Dendritic cell treated with granulocyte-macrophage colony-stimulating factor and Interleukin-4, amounts not matched to agents 40 ng/mL and 50 ng/mL, for 4 days (primary cell): ENCODE data around the gene TMEM116.
"Not testable (repeated sequence)": the region's sequence is repeated elsewhere in the genome, so short reads cannot be mapped to it uniquely, and the experiment has no call there.

ENCODE experiments used
- H3K27ac Mint-ChIP-seq: one replicate; pipeline ENCODE4 v1.8.0; 2022; ENCODE audit warnings: mild to moderate bottlenecking, mixed read lengths
- H3K27me3 Mint-ChIP-seq: one replicate; pipeline ENCODE4 v1.8.0; 2022; ENCODE audit warnings: mild to moderate bottlenecking, mixed read lengths
- H3K36me3 Mint-ChIP-seq: one replicate; pipeline ENCODE4 v1.8.0; 2022; ENCODE audit warnings: low read depth, mixed read lengths
- H3K4me1 Mint-ChIP-seq: one replicate; pipeline ENCODE4 v1.8.0; 2022; ENCODE audit warnings: low read depth, mixed read lengths
- H3K4me3 Mint-ChIP-seq: one replicate; pipeline ENCODE4 v1.8.0; 2022; ENCODE audit warnings: mild to moderate bottlenecking, moderate library complexity, mixed read lengths
- H3K9me3 Mint-ChIP-seq: one replicate; pipeline ENCODE4 v1.8.0; 2022; ENCODE audit warnings: mixed read lengths
- intact Hi-C: fragments of 100-400 bp; cut with micrococcal nuclease; formaldehyde crosslinking; loops from one replicate; pipeline ENCODE4 v1.15.0; 2022

The TMEM116 gene

DNA sequence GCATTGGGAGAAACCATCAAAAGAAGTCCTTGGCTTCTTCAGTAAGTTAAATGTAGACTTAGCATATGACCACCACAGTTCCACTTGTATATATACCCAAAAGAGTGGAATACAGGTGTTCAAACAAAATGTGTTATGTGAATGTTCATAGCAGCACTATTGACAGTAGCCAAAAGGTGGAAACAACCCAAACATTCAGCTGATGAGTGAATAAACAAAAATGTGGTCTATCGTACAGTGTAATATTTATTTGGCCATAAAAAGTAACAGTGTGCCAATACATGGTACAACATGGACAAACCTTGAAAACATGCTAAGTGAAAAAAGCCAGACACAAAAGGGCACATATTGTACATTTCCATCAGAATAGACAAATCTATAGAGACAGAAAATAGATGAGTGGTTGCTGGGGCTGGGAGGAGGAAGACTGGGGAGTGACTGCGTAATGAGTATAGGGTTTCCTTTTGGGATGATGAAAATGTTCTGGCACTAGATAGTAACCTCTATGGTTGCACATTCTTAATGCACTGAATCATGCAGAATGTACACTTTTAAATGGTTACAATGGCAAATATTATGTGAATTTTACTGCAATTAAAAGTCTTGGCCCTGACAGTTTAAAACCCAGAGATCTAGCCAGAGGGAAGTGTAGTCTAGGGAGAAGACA is 5.7 kb upstream of the TMEM116 start:
- no peaks in the 10 kb centered on the region for H3K9me3 Mint-ChIP-seq
- no peak overlapping the region for H3K27ac Mint-ChIP-seq
- peaks cover 43% of the 10 kb centered on the region for H3K4me1 Mint-ChIP-seq
- no peak overlapping the region for H3K4me3 Mint-ChIP-seq
- intact Hi-C loops, result loop anchor here (10.0 kb wide), 1 partner anchor 366 kb away; the partner anchor contains the start of gene HECTD4
- H3K27me3 Mint-ChIP-seq, result no peaks in the 10 kb centered on the region
- peaks cover 95% of the 10 kb centered on the region for H3K36me3 Mint-ChIP-seq

DNA sequence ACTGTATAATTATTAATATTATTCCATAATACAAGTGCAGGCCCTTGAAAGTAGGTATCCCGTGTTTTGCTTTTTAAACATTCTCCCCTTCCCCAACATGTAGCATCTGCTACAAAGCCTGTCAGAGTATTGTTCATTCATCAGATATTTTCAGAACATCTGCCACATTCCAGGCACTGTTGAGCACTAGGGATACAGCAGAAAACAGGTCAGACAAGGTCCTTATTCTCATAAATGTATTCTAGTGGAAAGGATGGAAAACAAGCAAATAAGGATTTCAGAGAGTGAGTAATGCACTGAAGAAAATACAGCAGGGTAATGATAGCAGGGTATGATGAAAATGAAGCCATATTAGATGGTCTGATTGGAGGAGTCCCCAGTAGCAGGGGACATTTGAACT is 4.1 kb upstream of the TMEM116 start:
- intact Hi-C loops, result loop anchor here (10.0 kb wide), 1 partner anchor 368 kb away; the partner anchor contains the start of gene HECTD4
- Mint-ChIP-seq H3K36me3 (peaks cover 95% of the 10 kb centered on the region), H3K4me3 (no peak overlapping the region), H3K4me1 (peaks cover 52% of the 10 kb centered on the region), H3K9me3 (no peaks in the 10 kb centered on the region), H3K27me3 (no peaks in the 10 kb centered on the region), H3K27ac (no peak overlapping the region)

DNA sequence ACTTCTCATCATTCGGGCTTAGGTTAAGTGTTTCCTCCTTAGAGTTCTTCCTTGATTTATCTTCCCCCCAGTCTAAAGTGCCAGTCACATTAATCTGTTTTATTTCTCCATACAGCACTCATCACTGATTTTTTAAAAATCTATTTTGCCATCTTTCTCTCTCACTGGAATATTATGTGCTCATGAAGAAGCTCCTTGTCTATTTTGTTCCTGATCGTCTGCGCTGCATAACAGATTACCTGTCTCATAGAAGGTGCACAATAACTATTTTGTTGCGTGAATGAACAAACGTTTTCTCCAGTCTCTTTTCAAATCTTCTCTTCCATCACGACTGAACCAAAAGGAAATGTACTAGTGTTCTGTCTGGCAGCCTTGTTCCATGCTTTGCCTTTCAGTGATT is 3.0 kb upstream of the TMEM116 start:
- Mint-ChIP-seq H3K4me3 (peak overlapping the region; percentile 18), H3K27ac (no peak overlapping the region), H3K4me1 (peaks cover 63% of the 10 kb centered on the region), H3K36me3 (peaks cover 94% of the 10 kb centered on the region), H3K9me3 (no peaks in the 10 kb centered on the region), H3K27me3 (no peaks in the 10 kb centered on the region)
- intact Hi-C loops, result loop anchor here (10.0 kb wide), 1 partner anchor 369 kb away; the partner anchor contains the start of gene HECTD4

DNA sequence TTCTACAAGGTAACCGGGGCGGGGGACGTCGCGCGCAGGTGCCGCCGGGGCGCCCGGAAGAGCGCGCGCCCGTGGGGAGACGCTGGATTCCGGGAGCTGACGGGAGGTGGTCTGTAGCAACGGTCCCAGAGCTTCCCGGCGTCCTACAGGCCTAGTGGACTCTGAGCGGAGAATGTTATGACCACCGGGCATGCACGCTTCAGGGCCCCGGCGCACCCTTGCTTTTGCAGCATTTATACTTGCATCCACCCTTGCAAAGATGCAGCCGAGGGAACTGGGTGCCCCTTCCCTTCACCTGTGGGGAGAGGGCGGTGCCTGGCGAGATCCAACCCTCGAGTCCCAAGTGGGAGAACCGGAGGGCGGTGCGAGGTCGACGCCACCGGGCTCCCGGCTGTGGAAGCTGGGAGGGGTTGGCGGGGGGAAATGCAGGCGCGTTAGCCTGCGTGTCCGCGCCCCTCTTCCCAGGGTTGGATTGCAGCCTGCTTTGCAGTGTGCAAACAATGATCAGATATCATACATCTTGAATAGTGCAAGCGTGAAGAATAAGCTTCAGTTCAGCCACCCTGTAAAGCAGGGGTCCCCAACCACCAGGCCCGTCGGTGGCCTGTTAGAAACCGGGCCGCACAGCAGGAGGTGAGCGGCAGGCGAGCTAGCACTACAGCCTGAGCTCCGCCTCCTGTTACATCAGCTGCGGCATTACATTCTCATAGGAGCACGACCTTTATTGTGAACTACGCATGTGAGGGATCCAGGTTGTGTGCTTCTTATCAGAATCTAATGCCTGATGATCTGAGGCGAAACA is 837 bp upstream of the TMEM116 start:
- Mint-ChIP-seq H3K27ac (peak overlapping the region; percentile 98), H3K9me3 (no peaks in the 10 kb centered on the region), H3K4me1 (peaks cover 64% of the 10 kb centered on the region), H3K27me3 (no peaks in the 10 kb centered on the region), H3K36me3 (peaks cover 82% of the 10 kb centered on the region), H3K4me3 (peak overlapping the region; percentile 95)
- intact Hi-C loops, result loop anchor here (2.0 to 10.0 kb wide), 3 partner anchors 67 to 371 kb away; partner anchors contain the start of genes HECTD4 and TRAFD1

DNA sequence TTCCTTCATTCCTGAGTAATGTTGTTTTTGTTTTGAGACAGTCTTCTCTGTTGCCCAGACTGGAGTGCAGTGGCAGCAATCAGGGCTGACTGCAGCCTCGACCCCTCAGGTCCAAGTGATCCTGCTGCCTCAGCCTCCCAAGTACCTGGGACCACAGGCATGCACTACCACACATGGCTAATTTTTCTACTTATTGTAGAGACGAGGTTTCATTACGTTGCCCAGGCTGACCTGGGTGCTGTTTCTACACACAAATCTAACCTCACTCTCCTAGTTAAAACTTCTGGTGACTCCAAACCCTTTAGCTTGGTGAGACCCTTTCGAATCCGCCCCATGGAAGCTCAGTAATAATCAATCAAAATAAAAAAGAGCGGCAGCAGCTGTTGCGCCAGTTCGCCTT is 1.3 kb downstream of the TMEM116 start:
- Mint-ChIP-seq H3K4me1 (peaks cover 49% of the 10 kb centered on the region), H3K4me3 (peak overlapping the region; percentile 95), H3K36me3 (peaks cover 63% of the 10 kb centered on the region), H3K27ac (peak overlapping the region; percentile 98), H3K9me3 (no peaks in the 10 kb centered on the region), H3K27me3 (no peaks in the 10 kb centered on the region)
- intact Hi-C loops, result loop anchor here (2.0 to 10.0 kb wide), 3 partner anchors 64 to 373 kb away; partner anchors contain the start of genes HECTD4 and TRAFD1

DNA sequence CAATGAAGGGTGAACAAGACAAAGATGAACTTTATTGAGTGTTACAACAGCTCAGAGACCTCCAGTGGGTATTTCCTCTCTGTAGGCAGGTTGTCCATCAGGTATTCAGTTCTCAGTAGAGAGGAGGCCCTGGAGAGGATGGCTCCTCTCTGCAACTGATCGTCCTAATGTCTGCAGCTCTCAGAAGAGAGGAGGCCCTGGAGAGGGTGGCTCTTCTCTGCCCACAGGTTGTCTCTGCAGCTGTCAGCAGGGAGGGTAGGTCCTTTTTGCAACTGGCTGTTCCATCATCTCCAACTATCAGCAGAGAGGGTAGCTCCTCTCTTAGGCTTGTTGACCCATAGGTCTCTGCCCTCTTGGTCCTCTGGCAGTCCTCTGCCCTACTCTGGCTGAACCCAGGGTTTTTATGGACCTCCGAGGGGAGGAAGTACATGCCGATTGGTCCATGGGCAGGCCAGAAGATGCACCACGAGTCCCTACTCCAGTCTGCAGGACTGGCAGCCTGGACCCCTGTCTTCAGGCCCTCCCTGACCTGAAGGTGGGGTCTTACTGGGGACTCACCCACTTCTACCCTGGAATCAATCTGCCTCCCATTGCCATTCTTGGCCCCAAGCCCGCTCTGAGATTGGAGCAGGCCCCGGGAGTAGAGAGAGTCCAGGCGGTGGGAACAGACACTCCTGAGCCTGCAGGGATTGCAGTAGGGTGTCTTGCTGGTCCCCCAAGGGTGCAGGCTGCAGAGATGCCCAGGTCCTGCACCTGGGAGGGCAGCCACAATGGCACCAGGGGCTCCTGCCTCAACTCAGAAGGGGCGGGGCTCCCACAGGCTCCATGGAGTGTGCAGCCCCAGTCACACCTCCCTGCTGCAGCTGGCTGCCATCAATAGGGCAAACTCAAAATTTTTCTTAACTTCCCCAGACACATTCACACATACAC is 2.3 kb downstream of the TMEM116 start:
- no peaks in the 10 kb centered on the region for H3K9me3 Mint-ChIP-seq
- intact Hi-C loops, result loop anchor here (5.0 to 10.0 kb wide), 2 partner anchors 63 to 374 kb away; partner anchors contain the start of gene HECTD4
- H3K27ac Mint-ChIP-seq, result peak overlapping the region; percentile 98
- H3K4me1 Mint-ChIP-seq, result peaks cover 51% of the 10 kb centered on the region
- H3K4me3 Mint-ChIP-seq, result no peak overlapping the region
- peaks cover 52% of the 10 kb centered on the region for H3K36me3 Mint-ChIP-seq
- no peaks in the 10 kb centered on the region for H3K27me3 Mint-ChIP-seq

DNA sequence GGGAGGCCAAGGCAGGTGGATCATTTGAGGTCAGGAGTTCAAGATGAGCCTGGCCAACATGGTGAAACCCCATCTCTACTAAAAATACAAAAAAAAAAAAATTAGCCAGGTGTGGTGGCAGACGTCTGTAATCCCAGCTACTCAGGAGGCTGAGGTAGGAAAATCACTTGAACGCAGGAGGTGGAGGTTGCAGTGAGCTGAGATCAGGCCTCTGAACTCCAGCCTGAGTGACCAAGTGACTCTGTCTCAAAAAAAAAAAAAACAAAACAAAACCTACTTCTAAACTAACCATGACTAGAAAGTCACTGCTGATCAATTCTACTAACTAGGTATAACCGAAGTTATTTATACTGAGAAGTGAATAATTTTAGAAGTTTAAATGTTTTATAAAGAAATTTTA is 3.4 kb downstream of the TMEM116 start:
- intact Hi-C loops, H3K9me3 Mint-ChIP-seq, H3K4me3 Mint-ChIP-seq, H3K27ac Mint-ChIP-seq, H3K27me3 Mint-ChIP-seq: not testable (repeated sequence)
- peaks cover 48% of the 10 kb centered on the region for H3K4me1 Mint-ChIP-seq
- peaks cover 43% of the 10 kb centered on the region for H3K36me3 Mint-ChIP-seq

DNA sequence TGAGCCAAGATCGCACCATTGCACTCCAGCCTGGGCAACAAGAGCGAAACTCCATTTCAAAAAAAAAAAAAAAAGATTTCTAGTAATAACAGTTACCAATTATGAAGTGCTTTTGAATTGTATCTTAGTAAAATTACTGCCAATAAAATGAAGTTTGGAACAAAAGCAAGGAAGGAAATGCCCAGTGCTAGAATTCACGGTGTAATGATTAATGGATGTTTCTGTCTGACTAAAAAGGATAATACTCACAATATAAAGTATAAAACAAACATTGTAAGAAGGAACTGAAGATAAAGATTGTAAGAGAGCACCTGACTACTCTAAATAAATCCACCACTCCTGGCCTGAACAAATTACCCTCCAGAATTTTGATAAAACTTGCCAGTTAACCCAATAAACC is 4.0 kb downstream of the TMEM116 start:
- no peak overlapping the region for H3K27ac Mint-ChIP-seq
- H3K36me3 Mint-ChIP-seq, result peaks cover 37% of the 10 kb centered on the region
- peaks cover 44% of the 10 kb centered on the region for H3K4me1 Mint-ChIP-seq
- no peaks in the 10 kb centered on the region for H3K9me3 Mint-ChIP-seq
- H3K4me3 Mint-ChIP-seq, result no peak overlapping the region
- H3K27me3 Mint-ChIP-seq, result no peaks in the 10 kb centered on the region
- intact Hi-C loops, result no loop called here

DNA sequence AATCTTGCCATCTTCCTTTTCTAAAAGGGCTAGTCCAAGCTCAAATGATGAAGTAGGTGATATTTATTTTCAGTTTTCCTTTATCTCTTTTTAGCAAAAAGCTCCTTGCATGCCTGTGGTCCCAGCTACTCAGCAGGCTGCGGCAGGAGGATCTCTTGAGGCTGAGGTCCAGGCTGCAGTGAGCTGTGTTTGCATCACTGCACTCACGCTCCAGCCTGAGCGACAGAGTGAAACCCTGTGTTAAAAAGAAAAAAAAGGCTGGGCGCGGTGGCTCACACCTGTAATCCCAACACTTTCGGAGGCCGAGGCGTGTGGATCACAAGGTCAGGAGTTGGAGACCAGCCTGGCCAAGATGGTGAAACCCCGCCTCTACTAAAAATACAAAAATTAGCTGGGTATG is 5.0 kb downstream of the TMEM116 start:
- Mint-ChIP-seq H3K9me3 (no peaks in the 10 kb centered on the region), H3K36me3 (peaks cover 27% of the 10 kb centered on the region), H3K27ac (no peak overlapping the region), H3K4me3 (no peak overlapping the region), H3K4me1 (peaks cover 44% of the 10 kb centered on the region), H3K27me3 (no peaks in the 10 kb centered on the region)
- intact Hi-C loops, result no loop called here

DNA sequence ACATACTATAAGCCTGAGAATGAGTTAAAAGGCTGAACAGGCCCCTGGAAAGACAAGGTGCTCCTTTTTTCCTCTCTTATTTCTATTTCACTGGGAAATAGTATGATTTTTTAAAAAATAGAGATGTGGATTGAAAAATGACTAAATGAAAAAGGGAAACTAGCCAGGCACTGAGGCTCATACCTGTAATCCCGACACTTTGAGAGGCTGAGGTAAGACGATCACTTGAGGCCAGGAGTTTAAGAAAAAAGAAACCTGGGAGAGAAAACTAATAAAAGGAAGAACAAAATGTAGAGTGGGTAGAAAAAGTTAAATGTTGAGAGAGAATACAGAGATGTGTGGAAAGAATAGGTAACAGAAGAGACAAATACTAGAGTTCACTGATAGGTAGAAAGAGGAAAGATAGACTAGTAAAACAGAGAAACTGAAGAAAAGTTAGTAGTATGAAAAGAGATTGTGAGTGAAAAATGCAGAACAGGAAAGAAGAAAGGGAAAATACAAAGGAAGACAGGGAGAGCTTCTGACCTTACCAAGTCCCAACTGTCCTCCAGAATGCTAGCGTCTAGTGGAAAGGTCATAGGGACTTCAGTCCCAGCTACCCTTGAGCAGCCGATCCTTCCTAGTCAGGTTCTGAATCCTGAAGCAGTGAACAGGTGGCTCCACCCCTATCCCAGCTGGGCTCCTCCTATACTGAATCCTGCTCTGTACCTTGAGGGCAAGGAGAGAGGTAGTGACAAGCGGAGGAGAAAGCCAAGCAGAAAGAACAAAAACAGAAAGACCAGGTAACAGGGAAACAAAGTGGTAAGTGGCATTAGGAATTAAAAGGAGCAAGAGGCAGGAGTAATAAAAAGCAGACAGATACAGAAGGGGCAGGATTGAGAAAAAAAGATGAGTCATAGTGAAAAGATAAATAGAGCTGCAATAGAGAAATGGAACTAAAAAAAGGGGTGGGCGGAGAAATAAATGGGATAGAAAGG is 7.3 kb downstream of the TMEM116 start:
- peaks cover 9% of the 10 kb centered on the region for H3K36me3 Mint-ChIP-seq
- intact Hi-C loops, result no loop called here
- H3K4me1 Mint-ChIP-seq, result peaks cover 28% of the 10 kb centered on the region
- peaks cover 2% of the 10 kb centered on the region for H3K27me3 Mint-ChIP-seq
- H3K4me3 Mint-ChIP-seq, result no peak overlapping the region
- H3K27ac Mint-ChIP-seq, result peak overlapping the region; percentile 24
- H3K9me3 Mint-ChIP-seq, result no peaks in the 10 kb centered on the region

DNA sequence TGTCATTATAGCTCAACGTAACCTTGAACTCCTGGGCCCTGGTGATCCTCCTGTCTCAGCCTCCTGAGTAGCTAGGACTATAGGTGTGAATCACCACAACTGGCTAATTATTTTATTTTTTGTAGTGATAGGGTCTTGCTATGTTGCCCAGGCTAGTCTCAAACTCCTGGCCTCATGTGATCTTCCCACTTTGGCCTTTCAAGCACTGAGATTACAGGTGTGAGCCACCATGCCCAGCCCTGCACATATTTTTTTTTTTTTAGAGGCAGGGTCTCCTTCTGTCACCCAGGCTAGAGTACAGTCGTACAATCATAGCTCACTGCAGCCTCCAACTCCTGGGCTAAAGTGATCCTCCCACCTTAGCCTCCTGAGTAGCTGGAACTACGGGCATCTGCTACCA is 8.9 kb downstream of the TMEM116 start:
- Mint-ChIP-seq H3K9me3 (no peaks in the 10 kb centered on the region), H3K4me1 (peaks cover 21% of the 10 kb centered on the region), H3K27me3 (peaks cover 4% of the 10 kb centered on the region), H3K27ac (no peak overlapping the region), H3K36me3 (peaks cover 7% of the 10 kb centered on the region), H3K4me3 (no peak overlapping the region)
- intact Hi-C loops, result no loop called here

DNA sequence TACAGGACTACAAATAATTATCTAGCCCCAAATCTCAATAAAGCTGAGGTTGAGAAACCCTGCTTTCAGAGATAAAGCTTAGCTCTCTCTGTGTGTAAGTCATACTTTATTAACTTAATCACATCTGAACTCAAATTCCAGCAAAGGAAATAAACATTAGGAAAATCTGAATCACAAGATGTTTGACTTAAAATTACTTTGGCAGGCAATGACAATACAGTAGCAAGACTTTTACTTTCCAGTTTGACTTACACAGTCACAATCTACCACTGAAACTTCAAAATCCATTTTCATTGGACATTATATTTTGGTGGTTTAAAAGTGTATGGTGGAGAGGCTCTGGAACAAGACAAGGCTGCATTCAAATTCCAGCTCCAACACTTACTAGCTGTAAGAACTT is 11.4 kb downstream of the TMEM116 start:
- H3K9me3 Mint-ChIP-seq, result no peaks in the 10 kb centered on the region
- H3K27me3 Mint-ChIP-seq, result peaks cover 5% of the 10 kb centered on the region
- H3K36me3 Mint-ChIP-seq, result peaks cover 7% of the 10 kb centered on the region
- H3K27ac Mint-ChIP-seq, result no peak overlapping the region
- intact Hi-C loops, result no loop called here
- no peak overlapping the region for H3K4me3 Mint-ChIP-seq
- peaks cover 28% of the 10 kb centered on the region for H3K4me1 Mint-ChIP-seq

DNA sequence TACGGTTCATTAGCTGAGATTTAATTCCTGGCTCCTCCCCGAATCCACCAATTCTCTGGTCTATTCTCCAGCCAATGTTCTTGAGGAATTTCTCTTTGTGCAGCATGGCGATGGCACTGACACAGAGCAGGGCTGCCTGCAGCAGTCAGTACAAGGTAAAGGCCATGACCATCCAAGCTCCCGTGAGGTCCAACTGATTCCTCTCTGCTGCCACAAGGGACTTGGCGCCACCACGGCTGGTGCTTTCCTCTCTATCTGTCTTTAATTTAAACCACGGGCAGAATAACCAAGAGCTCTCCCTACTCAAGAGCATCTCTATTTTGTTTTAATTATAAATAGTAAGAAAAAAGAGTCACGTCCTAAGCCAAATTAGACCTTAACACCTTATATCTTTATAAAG is 12.1 kb downstream of the TMEM116 start:
- H3K27me3 Mint-ChIP-seq, result peaks cover 5% of the 10 kb centered on the region
- H3K4me1 Mint-ChIP-seq, result peaks cover 26% of the 10 kb centered on the region
- H3K9me3 Mint-ChIP-seq, result no peaks in the 10 kb centered on the region
- H3K4me3 Mint-ChIP-seq, result no peak overlapping the region
- intact Hi-C loops, result no loop called here
- no peak overlapping the region for H3K27ac Mint-ChIP-seq
- peaks cover 7% of the 10 kb centered on the region for H3K36me3 Mint-ChIP-seq
